GM12872 (cell line): ENCODE measurements around the gene ALK.

Experiments used
- CTCF ChIP-seq: IDR thresholded peaks from 3 replicates; pipeline ENCODE4 v1.5.1; 2011; ENCODE audit warnings: low read depth, mild to moderate bottlenecking, low read length, moderate library complexity; ENCODE audit not compliant: insufficient read depth

ALK gene

GRCh38 chr2:29782549-29783458 is 138.6 kb downstream of the ALK start:
- no peak for TF ChIP-seq CTCF

GRCh38 chr2:29782087-29782486 is 139.3 kb downstream of the ALK start:
- no peak for TF ChIP-seq CTCF

GRCh38 chr2:29780906-29781305 is 140.5 kb downstream of the ALK start:
- TF ChIP-seq CTCF, result no peak

GRCh38 chr2:29777161-29777560 is 144.2 kb downstream of the ALK start:
- TF ChIP-seq CTCF, result no peak

- TF ChIP-seq CTCF, result no peak
These were observed 145.0 kb downstream of the ALK start for GRCh38 chr2:29776406-29776805.

GRCh38 chr2:29775937-29776336 is 145.4 kb downstream of the ALK start:
- TF ChIP-seq CTCF, result no peak

GRCh38 chr2:29774624-29775023 is 146.8 kb downstream of the ALK start:
- TF ChIP-seq CTCF, result no peak
